ENCODE measurements around the gene QSOX1. TPM values are rescaled to one million over a fixed set of nuclear protein-coding genes. Genes with fewer than 3 reads are reported as not detected.

Gene QSOX1
- total RNA-seq, 1 donor from 2014 or later, result 116 TPM

DNA sequence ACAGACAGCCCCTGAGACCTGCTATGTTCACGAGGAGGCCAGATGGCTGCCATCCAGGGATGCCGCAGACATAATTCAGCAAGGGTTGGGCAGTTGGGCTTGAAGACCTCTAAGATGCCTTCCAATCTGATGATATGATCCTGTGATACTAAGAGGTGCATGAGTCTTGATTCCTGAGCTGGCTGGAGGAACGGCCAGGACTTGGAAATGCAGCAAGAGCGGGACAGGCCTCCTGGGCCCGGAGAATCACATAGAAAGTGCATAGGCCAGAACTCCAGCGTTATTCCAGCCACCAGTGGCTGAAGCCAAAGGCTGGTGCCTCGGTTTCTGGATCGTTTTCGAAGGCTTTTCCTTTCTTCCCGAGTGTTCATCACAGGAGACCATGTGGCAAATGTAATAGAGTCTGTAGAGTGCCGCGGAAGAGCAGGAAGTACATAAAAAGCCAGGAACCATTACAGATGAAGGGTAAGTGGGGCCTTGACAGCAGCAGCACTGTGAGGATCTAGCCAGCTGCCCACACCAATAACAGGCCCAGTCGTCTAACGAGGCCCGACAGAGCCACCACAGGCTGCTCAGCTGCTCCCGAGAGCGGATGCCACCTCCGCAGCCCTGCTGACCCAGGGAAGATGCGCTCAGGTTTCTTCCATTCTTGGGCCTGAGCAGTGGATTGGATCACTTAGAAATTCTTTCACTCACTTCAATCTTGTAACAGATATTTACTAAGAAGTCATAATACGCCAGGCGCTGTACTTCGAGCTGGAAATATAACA is 61.4 kb downstream of the QSOX1 start:
- ATAC-seq, result no peak

DNA sequence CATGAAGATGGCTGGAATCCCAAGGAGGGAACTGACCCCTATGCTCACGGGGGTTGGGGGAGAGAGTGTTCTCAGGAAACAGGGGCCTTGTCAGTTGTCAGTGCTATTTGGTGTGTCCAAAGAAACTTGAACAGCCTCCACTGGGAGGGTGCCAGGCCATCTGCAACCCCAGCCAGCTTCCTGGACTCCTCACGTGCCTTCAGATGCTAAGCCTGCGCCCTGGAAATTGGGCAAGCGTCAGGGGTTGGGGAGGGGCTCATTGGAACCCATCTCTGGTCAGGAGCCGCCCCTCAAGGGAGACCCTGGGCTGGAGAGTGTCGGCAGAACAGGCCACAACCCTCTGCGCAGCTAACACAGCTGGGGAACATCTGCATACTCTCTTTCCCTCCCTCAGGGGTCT is 62.3 kb downstream of the QSOX1 start:
- ATAC-seq, result no peak

DNA sequence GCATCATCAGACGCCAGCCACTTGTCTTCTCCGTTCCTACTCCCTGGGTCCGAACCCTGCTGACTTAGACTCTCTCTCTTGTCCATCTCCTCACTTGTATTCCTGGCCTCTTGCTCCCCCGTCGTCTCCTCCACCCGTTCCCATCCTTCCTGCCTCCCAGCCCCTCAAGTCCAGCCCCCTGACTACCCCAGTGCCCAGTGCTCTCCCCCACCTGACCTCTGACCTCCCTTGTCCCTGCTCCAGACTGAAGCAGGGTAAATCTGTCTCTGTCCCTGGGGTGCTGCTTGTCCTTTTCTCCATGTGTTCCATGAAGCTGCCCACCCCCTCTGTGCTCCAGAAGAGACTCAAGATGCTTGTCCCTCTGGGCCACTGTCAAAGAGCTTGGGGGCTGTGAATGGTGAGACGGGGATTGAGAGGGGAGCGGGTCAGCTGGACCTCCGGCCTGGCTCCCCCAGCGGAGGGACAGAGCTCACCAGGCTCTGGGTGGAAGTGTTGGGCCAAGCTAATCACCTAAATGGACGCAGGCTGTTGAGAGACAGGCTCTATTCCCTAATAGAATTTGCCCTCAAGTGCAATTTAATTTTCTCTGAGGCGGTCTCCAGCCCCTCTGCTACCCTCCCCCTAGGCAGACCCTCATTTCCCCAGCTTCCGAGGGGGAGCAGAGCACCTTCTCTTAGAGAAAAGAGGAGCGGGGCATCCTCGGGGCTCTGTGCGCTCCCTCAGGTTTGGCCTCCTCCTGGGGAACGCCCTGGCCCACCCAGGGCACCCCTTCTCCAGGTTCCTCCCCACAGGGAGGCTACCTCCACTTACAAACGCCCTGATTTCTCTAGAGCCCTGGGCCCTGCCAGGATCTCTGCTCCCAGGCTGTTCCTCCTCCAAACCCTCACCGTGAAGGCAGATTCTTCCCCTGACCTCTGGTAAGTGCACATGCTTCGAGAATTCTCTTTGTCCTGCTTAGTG is 64.4 kb downstream of the QSOX1 start:
- peak; percentile 12 for ATAC-seq

DNA sequence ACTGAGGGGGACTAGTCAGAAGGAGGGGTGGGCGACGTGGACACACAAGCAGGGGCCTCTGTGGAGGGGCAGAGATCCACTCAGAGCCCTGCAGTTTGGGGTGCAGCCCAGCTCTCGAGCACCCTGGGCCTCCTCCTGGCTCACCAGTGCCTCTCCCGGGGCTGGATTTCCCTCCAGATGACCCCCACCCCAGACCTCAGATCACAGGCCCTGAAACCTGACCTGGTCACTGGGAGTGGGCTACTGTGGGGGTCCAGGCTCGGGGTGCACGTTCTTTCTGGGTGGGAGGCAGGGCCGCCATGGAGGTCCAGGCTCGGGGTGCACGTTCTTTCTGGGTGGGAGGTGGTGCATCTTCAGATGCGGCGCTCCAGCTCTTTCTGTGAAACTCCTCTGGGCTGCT is 65.1 kb downstream of the QSOX1 start:
- ATAC-seq, result no peak

DNA sequence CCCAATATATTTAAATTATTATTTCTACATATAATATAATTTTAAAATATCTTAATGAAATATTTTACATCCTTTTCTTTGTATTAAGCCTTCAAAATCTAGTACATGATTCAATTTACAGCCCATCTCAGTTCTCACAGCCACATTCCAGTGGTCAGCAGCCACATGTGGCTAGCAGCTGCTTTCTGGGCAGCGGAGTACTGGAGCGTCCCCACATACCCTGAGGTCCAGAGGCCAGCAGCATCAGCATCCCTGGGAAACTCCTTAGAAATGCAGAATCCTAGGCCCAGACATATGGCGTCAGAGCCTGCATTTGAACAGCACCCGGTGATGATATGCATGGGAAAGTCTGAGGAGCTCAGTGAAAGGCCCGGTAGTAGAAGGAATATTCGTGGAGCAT is 66.8 kb downstream of the QSOX1 start:
- ATAC-seq, result no peak

DNA sequence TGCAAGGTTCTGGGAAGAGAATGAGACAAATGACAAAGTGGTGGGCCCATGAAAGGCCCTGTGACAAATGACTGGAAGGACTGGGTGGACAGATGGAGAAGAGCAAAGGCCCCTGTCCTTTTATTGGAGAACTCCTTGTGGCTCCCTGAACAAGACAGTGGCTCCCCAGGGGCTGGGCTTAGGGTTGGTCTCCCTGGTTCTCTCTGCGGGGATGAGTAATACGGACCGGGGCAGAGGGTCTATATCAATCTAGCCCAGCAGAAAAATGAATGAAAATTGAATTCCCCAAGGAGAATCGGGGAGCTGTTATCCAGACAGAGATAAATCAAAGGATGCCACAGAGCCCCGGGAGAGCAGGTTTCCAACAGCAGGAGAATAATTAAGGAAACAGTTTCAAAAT is 70.2 kb downstream of the QSOX1 start:
- no peak for ATAC-seq

DNA sequence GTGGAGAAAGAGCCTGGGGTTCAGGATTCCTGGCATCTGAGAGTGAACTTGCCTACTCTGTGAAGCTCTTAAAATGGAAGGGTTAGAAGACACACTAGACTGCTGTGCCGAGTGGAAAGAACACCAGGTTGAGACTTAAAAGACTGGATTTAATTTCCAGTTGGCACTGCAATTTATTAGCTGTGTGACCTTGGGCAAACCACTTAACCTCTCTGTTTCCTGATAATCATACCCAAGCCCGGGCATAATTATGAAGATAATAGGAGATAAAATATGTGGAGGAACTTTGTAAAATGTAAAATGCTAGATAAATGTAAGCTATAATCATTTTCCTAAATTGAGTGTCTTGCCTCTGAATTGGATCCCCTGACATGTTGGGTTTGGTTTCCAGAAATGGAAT is 70.7 kb downstream of the QSOX1 start:
- ATAC-seq, result no peak

DNA sequence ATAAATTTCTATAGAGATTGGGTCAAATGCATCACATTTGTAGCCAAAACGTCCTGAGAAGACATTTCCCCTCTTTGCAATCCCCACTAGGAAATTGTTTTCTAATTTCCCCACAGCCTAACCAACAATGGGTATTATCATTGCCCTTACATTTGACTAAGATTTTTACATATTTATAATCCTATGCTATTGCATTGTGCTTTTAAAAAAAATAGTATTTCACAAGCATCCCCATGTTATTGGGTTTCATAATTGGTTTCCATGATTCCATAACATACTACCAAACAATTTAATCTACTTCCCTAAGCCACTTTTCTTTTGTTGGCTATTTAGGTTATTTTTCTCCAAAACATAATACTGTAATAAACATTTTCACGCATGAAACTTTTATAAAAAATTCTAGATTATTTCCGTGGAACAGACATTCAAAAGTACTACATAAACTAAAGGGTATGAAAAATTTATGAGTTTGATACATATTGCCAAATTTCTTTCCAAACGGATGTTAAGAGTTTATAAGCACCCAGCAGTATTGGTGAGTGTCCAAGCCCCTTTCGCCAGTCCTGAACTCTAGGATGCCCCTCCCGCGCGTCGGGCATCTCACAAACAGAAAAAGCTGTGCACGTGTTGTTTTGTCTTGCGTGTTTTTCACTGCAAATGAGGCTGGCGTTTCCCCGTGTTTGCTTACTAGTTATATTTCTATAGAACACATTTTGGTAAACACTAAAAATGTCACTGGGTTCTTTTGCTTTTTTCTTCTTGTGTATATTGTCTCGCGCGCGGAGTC is 73.4 kb downstream of the QSOX1 start:
- no peak for ATAC-seq

DNA sequence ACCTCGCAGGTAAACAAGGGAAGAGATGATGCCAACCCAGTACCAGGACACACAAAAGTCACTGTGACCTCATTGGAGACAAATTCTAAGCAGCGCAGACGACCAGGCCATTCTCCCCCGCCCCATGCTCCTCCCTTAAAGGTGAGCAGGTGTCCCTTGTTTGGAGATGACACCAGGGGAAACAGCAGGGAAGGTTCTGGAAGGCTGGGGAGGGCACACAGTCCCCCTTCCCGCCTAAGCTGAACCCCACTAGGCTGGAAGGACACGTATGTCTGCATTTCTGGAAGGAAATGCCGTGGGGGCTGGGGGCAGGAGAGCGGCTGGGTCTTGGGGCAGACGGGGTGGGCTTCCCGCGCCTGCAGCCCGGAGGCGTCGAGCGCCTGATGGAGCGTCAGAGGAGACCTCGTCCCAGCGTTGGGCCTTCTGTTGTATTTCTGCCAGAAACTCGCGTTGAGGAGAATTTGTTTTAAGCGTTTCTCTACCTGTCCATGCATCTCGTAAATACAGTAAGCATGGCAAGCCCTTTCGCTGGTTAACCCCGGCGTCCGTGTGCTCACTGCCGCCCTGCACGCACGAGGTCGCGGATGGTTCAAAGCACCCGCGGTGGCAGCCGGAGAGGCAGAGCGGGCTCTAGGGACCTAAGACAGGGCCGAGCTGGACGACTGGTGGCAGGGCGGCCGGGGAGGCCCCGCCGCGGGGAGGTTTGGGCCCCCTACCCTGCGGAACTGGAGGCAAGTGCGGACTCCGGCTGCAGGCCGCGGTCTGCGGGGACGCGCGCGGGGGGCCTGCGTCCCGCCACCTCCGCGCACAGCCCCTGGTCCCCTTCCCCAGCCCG is 74.2 kb downstream of the QSOX1 start:
- peak; percentile 17 for ATAC-seq

DNA sequence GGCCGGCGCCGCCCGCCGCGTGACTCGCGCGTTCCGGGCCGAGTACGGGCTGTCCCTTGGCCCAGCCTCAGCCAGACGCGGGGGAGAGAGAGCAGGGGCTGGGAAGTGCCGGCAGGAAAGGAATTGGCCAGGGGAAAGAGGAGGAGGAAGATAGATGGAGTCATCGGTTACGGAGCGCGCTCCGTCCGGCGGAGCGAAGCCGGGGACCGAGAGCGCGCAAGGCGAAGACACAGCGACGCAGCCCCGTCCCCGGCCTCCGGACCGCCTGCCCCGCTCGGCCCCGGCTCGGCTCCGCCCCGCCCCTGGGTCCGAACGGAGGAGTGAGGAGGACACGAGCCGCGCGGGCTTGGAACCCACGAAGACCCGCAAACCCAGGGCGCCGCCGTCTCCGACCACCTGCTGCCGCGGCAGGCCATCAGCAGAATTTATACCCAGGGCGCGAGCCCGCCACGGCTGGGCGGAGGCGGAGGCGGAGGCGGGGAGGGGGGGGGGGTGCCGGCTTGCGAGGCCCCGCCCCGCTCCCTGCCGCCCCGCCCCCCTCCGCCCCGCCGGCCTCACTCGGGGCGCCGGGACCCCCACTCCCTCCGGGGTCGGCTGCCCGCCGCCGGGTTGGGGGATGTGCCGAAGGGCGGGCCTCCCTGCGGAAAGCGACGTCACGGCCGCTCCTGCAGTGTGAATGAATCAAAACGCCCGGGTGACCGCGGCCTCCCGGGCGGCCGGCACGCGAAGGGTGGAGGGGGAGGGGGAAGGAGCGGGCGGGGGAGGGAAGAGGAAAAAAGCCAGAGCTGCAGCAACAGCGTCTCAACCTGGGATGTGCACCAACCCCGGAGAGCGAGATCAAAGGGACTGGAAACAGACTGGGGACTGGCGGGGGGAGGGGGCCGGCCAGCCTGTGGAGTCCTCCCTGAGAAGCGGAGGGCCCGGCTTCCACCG is 75.1 kb downstream of the QSOX1 start, which contains the start of gene LHX4:
Gene LHX4 (plus strand): TSS at position 782 of the 933 bp plus-strand sequence. CDS start 266 bp downstream, outside the sequence.
- peak; percentile 29 for ATAC-seq

DNA sequence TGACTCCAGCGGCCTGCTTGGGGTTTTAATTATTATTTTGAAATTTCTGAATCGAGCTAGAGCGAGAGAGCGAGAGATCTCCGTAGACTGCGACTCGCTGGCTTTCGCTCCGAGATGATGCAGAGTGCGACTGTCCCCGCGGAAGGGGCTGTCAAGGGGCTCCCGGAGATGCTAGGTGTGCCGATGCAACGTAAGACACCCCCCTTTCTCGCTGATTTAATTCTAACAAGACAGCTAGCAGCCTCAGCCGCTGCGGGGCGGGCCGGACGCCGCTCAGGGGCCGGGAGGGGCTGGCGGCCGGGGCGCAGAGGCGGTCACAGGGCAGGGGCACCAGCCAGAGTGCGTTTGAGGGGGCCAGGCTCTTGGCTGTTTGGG is 75.7 kb downstream of the QSOX1 start:
- no peak for ATAC-seq

DNA sequence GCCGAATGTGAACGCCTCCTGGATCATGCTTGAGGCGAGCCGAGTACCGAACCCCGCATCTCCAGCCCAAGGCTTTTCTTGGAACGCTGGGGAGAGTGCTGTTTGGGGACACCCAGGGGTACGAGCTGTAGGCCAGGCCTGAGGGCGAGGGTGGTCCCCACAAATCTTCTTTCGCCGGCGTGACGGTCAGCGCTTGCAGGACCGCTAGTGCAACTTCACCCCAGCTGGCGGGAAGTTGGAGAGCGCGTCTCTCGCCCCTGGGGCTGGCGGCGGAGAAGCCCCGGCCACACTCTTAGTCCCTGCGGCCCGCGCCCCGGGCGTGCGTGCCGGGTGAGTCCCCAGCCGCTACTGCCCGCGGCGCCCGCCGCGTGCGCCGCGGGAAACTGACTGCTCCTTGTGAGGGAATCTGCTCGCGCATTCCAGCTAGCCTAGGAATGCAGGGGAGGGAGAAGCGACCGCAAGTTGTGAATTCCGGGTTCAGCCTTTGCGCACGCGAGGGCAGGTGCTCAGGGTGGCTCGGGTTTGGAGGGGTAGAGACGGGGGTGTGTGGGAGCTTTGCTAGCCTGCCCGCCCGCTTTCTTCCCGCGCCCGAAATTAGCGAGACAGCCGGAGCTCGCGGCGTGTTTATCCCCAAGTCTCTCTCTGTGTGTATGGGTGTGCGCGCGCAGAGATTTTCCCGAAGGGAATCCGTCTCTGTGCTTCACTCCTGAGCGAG is 76.3 kb downstream of the QSOX1 start:
- peak; percentile 8 for ATAC-seq

DNA sequence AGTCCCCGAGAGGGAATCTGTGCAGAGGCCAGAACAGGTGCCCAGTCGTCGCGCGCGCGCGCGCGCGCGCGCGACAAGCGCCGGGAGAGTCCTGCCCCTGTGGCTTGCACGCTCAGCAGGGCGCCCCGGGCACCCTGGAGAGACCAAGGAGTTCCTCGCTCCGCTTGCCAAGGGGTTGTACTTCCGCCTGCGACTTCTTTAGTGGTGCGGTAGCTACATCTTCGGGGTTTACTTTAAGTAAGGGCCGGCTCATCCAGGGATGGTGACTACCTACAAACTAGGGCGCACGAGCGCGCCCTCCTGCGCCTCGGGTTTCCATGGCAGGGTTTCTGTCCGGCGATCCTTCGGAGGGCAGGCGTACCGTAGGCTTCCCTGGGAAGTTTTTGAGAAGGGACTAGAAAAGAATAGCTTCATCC is 76.8 kb downstream of the QSOX1 start:
- peak; percentile 24 for ATAC-seq

DNA sequence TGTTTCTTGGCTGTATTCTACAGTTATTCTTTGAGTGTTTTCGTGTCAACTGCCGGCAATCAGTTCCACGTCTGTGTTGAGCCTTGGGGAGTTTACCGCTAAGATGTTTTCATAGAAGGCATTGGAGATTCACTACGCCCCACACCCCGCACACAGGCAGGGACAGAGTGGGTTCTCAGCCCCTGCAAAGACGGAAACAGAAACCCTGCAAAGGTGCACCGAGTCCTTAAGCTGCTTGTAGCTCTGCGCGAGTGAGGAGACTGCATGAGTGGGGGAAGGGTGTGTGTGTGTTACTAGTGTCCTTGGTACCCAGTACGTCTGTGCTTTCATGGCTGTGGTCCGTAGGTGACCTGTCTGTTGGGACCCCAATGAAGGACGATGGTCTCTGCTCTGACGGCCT is 77.3 kb downstream of the QSOX1 start:
- ATAC-seq, result no peak

DNA sequence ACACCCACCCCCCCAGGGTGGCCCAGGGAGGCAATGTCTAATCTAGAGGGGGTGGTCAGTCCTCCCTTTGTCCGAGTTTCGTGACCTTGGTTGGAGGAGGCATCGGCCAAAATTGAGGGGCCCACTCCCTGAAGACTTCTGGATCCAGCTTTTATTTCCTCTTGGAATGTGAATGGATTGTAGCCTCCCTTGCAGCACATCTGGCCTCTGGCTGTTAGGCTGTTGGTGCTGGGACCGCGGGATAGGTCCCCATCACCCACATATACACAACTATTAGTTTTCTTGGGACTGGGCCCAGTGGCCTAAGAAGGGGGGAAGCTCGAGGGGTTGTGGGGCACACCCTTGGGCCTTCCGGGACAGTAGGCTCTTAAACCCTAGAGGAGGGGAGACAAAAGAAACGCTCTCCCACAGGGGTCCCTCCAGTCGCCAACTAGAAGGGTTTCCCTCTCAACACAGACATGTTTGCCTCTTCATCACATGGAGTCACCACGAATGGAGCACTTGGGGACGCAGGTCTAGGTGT is 77.9 kb downstream of the QSOX1 start:
- ATAC-seq, result no peak

DNA sequence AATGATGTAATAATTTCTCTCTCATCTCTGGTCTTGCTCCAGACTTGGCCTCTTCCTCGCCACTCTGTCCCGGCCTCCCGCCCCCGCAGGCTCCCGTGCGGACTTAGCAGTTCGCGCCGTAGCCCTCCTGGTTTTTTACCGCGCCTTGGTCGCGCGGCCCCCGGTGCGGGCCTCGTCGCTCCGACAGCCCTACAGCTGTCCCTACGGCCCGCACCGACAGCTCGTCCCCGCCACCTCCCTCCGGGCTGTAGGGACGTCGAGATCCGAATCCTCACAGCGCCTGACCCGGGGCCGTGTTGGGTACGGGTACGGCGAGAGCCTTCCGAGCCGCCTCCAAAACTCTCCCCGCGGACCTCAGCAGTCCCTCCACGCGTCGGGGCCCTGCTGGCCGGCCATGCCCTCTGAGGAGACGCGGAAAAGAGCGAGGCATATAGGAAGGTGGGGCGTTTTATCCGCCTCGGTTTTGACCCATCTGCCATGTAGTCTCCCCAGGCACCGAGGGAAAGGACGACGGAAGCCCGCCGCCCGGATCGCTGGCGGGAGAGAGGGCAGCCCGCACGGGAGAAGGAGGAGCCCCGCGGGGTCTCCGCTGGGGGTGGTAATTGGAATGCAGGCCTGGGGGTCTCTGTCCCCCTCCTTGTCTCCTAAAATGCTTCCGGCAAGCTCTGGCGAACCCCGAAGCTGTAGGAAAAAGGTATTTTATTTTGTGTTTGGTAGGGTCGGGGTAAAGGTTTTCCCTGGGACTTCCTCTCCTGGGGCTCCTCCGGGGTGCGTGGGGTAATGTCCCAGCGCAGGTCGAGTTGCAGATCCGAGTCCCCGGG is 78.7 kb downstream of the QSOX1 start:
- no peak for ATAC-seq

DNA sequence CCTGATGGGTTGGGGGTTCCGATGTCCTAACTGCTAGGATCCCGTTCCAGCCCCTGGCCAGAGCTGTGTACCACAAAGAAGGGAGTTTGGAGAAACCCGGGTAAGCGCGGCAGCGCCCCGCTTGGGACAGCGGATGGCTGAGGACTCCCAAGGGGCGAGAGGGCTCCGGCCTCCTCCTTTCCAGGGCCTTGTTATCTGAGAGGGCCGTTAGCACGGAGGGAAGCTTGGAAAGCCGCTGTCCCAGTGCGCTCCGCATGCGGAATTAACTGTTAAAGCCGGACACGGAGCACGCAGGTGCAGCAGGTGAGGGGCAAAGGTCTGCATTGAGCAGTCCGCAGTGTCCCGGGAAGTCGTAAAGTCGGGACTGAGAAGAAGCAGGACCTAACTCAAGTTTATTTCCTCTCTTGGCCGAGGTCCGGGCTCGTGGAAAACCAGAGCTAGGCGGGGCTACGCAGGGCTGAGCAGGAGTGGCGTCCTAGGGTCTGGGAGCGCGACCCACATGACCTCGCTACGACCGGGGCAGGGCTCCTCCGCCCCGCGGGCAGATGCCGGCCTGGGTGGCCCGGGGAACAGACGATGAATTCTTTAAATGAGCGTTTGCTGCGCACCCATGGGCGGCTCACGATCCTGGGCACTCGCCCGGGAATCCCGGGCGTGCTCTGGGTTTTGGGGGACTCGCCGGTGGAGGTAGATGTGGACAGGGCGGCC is 79.9 kb downstream of the QSOX1 start:
- no peak for ATAC-seq

DNA sequence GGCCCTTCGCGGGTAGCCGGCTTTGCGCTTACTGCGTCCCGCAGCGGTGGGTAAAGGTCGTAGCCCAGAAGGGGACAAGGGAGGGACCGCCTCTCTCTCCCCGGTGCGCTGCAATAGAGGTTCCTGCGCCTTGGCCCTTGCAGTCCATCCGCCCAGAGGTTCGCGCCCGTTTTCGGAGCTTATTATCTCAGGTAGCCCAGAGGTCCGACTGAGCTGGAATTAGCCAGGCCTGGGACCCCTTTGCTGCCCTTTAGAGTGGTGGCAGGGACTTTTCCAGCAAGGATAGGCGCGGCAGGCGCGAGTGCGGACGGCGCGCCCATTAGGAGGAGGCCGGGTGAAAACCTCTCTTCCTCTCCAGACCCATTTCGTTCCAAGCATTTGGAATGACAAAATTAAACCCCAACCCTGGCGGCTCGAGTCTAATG is 80.4 kb downstream of the QSOX1 start:
- no peak for ATAC-seq

Measured in esophagus mucosa (tissue), 1 donor.